GM12891 (cell line): ENCODE data around the gene SEMA4A.

Experiments
- POLR2A ChIP-seq: IDR thresholded peaks from 2 replicates; pipeline ENCODE4 v1.6.1; 2011; ENCODE audit warnings: low read depth, low read length, control low read depth
- POLR2AphosphoS5 ChIP-seq: IDR thresholded peaks from 2 replicates; pipeline ENCODE4 v1.6.1; 2011; ENCODE audit warnings: low read depth, low read length, control low read depth
- POU2F2 ChIP-seq: IDR thresholded peaks from 2 replicates; pipeline ENCODE4 v1.6.1; 2011; ENCODE audit warnings: low read depth, mild to moderate bottlenecking, control low read depth, low read length, moderate library complexity
- SPI1 ChIP-seq: IDR thresholded peaks from 2 replicates; pipeline ENCODE4 v1.6.1; 2011; ENCODE audit warnings: low read depth, low read length, control low read depth
- TAF1 ChIP-seq: IDR thresholded peaks from 2 replicates; pipeline ENCODE4 v1.6.1; 2011; ENCODE audit warnings: low read depth, low read length, control low read depth

DNA sequence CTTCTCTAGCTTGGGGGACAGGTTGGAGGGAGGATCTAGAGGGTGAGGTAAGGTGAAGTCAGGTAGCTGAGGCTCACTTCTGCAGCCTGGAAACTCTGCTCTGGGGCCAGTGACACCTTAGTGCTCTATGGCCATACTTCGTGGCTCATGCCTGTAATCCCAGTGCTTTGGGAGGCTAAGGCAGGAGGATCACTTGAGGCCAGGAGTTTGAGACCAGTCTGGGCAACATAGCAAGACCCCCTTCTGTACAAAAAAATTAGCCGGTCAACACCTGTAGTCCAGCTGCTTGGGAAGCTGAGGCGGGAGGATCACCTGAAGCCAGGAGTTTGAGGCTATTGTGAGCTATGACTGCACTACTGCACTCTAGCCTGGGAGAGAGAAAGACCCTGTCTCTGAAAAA, 33.1 kb upstream of the SEMA4A start:
- TF ChIP-seq POLR2A (no peak), POU2F2 (no peak), TAF1 (no peak), POLR2AphosphoS5 (no peak), SPI1 (no peak)
